Measurements from ENCODE around the gene C2orf42.

- TF ChIP-seq HNF4G (IDR thresholded peaks at IDR 0.05) (no peak), CTCF (IDR thresholded peaks at IDR 0.05; ENCODE audit: low read depth, low read length, missing input control) (no peak), RAD21 (IDR thresholded peaks at IDR 0.05) (no peak), EGR1 (IDR thresholded peaks at IDR 0.05; ENCODE audit: low read depth in 2 of 2) (no peak), GABPA (IDR thresholded peaks at IDR 0.05 in 1 of 2, conservative IDR thresholded peaks at IDR 0.05 in 1 of 2) (no peak), JUND (IDR thresholded peaks at IDR 0.05) (no peak), TAF1 (conservative IDR thresholded peaks at IDR 0.05) (no peak), FOXA1 (IDR thresholded peaks at IDR 0.05) (no peak)
- TF ChIP-seq, protein P1, sequence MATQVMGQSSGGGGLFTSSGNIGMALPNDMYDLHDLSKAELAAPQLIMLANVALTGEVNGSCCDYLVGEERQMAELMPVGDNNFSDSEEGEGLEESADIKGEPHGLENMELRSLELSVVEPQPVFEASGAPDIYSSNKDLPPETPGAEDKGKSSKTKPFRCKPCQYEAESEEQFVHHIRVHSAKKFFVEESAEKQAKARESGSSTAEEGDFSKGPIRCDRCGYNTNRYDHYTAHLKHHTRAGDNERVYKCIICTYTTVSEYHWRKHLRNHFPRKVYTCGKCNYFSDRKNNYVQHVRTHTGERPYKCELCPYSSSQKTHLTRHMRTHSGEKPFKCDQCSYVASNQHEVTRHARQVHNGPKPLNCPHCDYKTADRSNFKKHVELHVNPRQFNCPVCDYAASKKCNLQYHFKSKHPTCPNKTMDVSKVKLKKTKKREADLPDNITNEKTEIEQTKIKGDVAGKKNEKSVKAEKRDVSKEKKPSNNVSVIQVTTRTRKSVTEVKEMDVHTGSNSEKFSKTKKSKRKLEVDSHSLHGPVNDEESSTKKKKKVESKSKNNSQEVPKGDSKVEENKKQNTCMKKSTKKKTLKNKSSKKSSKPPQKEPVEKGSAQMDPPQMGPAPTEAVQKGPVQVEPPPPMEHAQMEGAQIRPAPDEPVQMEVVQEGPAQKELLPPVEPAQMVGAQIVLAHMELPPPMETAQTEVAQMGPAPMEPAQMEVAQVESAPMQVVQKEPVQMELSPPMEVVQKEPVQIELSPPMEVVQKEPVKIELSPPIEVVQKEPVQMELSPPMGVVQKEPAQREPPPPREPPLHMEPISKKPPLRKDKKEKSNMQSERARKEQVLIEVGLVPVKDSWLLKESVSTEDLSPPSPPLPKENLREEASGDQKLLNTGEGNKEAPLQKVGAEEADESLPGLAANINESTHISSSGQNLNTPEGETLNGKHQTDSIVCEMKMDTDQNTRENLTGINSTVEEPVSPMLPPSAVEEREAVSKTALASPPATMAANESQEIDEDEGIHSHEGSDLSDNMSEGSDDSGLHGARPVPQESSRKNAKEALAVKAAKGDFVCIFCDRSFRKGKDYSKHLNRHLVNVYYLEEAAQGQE (IDR thresholded peaks at IDR 0.05), result no peak
- TF ChIP-seq, protein P2, sequence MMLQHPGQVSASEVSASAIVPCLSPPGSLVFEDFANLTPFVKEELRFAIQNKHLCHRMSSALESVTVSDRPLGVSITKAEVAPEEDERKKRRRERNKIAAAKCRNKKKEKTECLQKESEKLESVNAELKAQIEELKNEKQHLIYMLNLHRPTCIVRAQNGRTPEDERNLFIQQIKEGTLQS (IDR thresholded peaks at IDR 0.05), result no peak
Measured at GRCh38 chr2:70212298-70212932, 21.6 kb upstream of the C2orf42 start.

Measured in liver (tissue), 3 donors.